Heart left ventricle (tissue), 16 donors: ENCODE data around the gene SPATS2L. TPM values are rescaled to one million over a fixed set of nuclear protein-coding genes. Genes with fewer than 3 reads are reported as not detected.

ENCODE experiments used
- ATAC-seq, 4 donors: fragments of 200-7000 bp; cut with Tn5 transposase; one replicate each; pipeline ENCODE4 v1.9.1; 2020 to 2022; ENCODE audit warnings: moderate library complexity in 4 of 4, mild to moderate bottlenecking in 3 of 4, moderate number of reproducible peaks in 1 of 4
- DNase-seq, 5 donors: peaks; one replicate each; pipeline ENCODE4 v3.0.0-alpha.2; 2020
- H3K27ac ChIP-seq, 12 donors: fragments of 200-600 bp; sonication (generic) in 4 of 12; one replicate each; pipeline versions ENCODE4 v1.5.0 to v1.8.0; 2016 to 2022; ENCODE audit warnings: mild to moderate bottlenecking in 2 of 12
- H3K27me3 ChIP-seq, 9 donors: fragments of 200-600 bp; sonication (generic) in 2 of 9; one replicate each; pipeline versions ENCODE4 v1.5.1 to v1.8.0; 2016 to 2022; ENCODE audit warnings: mild to moderate bottlenecking in 3 of 9
- H3K36me3 ChIP-seq, 9 donors: fragments of 200-600 bp; sonication (generic) in 2 of 9; one replicate each; pipeline versions ENCODE4 v1.5.0 to v1.8.0; 2018 to 2022; ENCODE audit warnings: mild to moderate bottlenecking in 2 of 9
- H3K4me1 ChIP-seq, 12 donors: fragments of 200-600 bp; sonication (generic) in 4 of 12; one replicate each; pipeline versions ENCODE4 v1.5.0 to v1.8.0; 2016 to 2022; ENCODE audit warnings: mild to moderate bottlenecking in 3 of 12
- H3K4me3 ChIP-seq, 12 donors: fragments of 200-600 bp; sonication (generic) in 4 of 12; one replicate each; pipeline versions ENCODE4 v1.5.0 to v1.8.0; 2017 to 2022; ENCODE audit warnings: mild to moderate bottlenecking in 9 of 12, moderate library complexity in 4 of 12
- H3K9me3 ChIP-seq, 12 donors: fragments of 200-600 bp; sonication (generic) in 4 of 12; one replicate each; pipeline versions ENCODE4 v1.5.0 to v1.8.0; 2016 to 2022; ENCODE audit warnings: mild to moderate bottlenecking in 1 of 12
- CTCF ChIP-seq, 12 donors: fragments of 200-600 bp; sonication (generic) in 4 of 12; IDR thresholded peaks; one replicate each; pipeline versions ENCODE4 v1.5.0 to v1.8.0; 2018 to 2022; ENCODE audit warnings: antibody characterized with exemption in 12 of 12, mild to moderate bottlenecking in 5 of 12
- POLR2A ChIP-seq, 2 donors: fragments of 450-650 bp; IDR thresholded peaks; one replicate each; pipeline ENCODE4 v1.6.1; 2017; ENCODE audit warnings: antibody characterized with exemption in 2 of 2, mild to moderate bottlenecking in 2 of 2, moderate library complexity in 2 of 2
- WGBS, 4 donors: extraction: QIAGEN DNeasy Blood & Tissue Kit in 2 of 4; methylation state at CpG; one replicate each; pipeline versions ENCODE4 v1.1.5 to v1.1.7; 2013 to 2018; 5-methylcytosine and 5-hydroxymethylcytosine counted together
- intact Hi-C, 10 donors: fragments of 100-400 bp; cut with DNase I; formaldehyde crosslinking; loops; one replicate each; pipeline versions ENCODE4 v1.11.1 to v1.14.2; 2022
- polyA plus RNA-seq, 2 donors: library from polyadenylated mRNA; stranded (reverse); fragments of 200-250 nt; gene quantifications; one replicate each; pipeline ENCODE4 v1.2.3, GENCODE V29; 2013
- total RNA-seq, 9 donors: library from RNA; depleted of rRNA in 2 of 9; stranded (reverse); fragments of >200 nt in 2 of 9; fragmentation: NEBNext Ultra II Directional in 3 of 9; extraction: Animal tissue kit (Norgen Biotek cat#: 25700) in 3 of 9; gene quantifications; one replicate each; pipeline versions ENCODE4 v1.1.0 to v1.2.4, GENCODE V29; 2016 to 2023
- donor health status: ischemic (EF 13 %, LVEDD 7.1; RV severe dilation, severe dysfunction).
- donor health status: healthy with polysubstance abuse.
- donor health status: DM: no; HTN: yes; CAD: no.
- donor health status: DM: no; HTN: no; CAD: no.
- donor health status: ischemic (EF 25% LVEDD 6.9; RV normal size, moderate dysfunction).
- donor health status: ischemic (EF 25% LVEDD 5.7; RV mildly dilated, moderate dysfunction).
- donor health status: healthy.
- donor health status: DM: yes; HTN: yes; CAD: no.
- donor health status: ischemic (EF 35%, LVEDD 5.7; RV mildly dilated, moderate dysfunction).
- donor health status: nonischemic (EF 11% LVEDD 7.7; RV severe dilation, severe dysfunction).
- donor health status: DM: yes; HTN: yes; CAD: no.
- donor health status: PGD.
- donor health status: ischemic (EF 29% LVEDD 5.4; RV normal size, mild dysfunction).
- donor health status: nonischemic (EF 23%, LVEDD 6.1; RV moderate dilation, normal function).

The SPATS2L gene
- total and polyA plus RNA-seq, 11 donors, result 34.9 to 177 (median 102) TPM

GRCh38 chr2:200397785-200398184 is 91.3 kb downstream of the SPATS2L start:
- Histone ChIP-seq H3K4me3 (no peak overlapping the region), H3K27ac (no peak overlapping the region), H3K4me1 (peaks cover 0 to 13% (median 2%) of the 10 kb centered on the region in 12 donors), H3K9me3 (no peaks in the 10 kb centered on the region), H3K27me3 (no peaks in the 10 kb centered on the region), H3K36me3 (no peaks in the 10 kb centered on the region)
- TF ChIP-seq POLR2A (IDR thresholded peaks at IDR 0.05), result no peak
- no peak for TF ChIP-seq CTCF (IDR thresholded peaks at IDR 0.05)
- DNase-seq (no peak), ATAC-seq (no peak)
- 74 to 79% (median 77%) methylated on average over 4 of the region's 4 CpGs for WGBS, 4 donors
- intact Hi-C loops, result no loop called here

GRCh38 chr2:200399046-200399445 is 92.6 kb downstream of the SPATS2L start:
- H3K4me3 ChIP-seq, result no peak overlapping the region
- TF ChIP-seq POLR2A (IDR thresholded peaks at IDR 0.05), result no peak
- TF ChIP-seq CTCF (IDR thresholded peaks at IDR 0.05), result no peak
- no peaks in the 10 kb centered on the region for H3K9me3 ChIP-seq
- H3K27ac ChIP-seq, result no peak overlapping the region
- no peaks in the 10 kb centered on the region for H3K36me3 ChIP-seq
- intact Hi-C loops, result no loop called here
- H3K27me3 ChIP-seq, result no peaks in the 10 kb centered on the region
- 90 to 100% (median 93%) methylated on average over 1 of the region's 1 CpG for WGBS, 4 donors
- DNase-seq (no peak), ATAC-seq (no peak)
- peaks cover 0 to 18% (median 2%) of the 10 kb centered on the region in 12 donors for H3K4me1 ChIP-seq

GRCh38 chr2:200399636-200400035 is 93.1 kb downstream of the SPATS2L start:
- 94 to 100% (median 98%) methylated on average over 1 of the region's 1 CpG for WGBS, 4 donors
- intact Hi-C loops, result no loop called here
- no peak overlapping the region for H3K4me3 ChIP-seq
- H3K36me3 ChIP-seq, result no peaks in the 10 kb centered on the region
- H3K4me1 ChIP-seq, result peaks cover 0 to 24% (median 3%) of the 10 kb centered on the region in 12 donors
- TF ChIP-seq CTCF (IDR thresholded peaks at IDR 0.05) (no peak), POLR2A (IDR thresholded peaks at IDR 0.05) (no peak)
- H3K27ac ChIP-seq, result no peak overlapping the region
- no peaks in the 10 kb centered on the region for H3K27me3 ChIP-seq
- no peak for ATAC-seq
- no peaks in the 10 kb centered on the region for H3K9me3 ChIP-seq
- DNase-seq, result no peak

- ATAC-seq, result no peak
These were observed 97.3 kb downstream of the SPATS2L start for GRCh38 chr2:200403814-200404213.

GRCh38 chr2:200404615-200405014 is 98.1 kb downstream of the SPATS2L start:
- no peaks in the 10 kb centered on the region for H3K36me3 ChIP-seq
- ATAC-seq (no peak), DNase-seq (no peak)
- H3K4me3 ChIP-seq, result no peak overlapping the region
- H3K27ac ChIP-seq, result peak overlapping the region in 1 of 12 donors; percentile 76
- intact Hi-C loops, result loop anchor here in 1 of 10 donors (5.0 kb wide), 1 partner anchor 97 kb away; the partner anchor contains the start of gene SPATS2L
- peaks cover 0 to 60% (median 27%) of the 10 kb centered on the region in 12 donors for H3K4me1 ChIP-seq
- WGBS, 4 donors, result 93 to 97% (median 95%) methylated on average over 4 of the region's 4 CpGs
- no peak for TF ChIP-seq POLR2A (IDR thresholded peaks at IDR 0.05)
- no peak for TF ChIP-seq CTCF (IDR thresholded peaks at IDR 0.05)
- no peaks in the 10 kb centered on the region for H3K27me3 ChIP-seq
- H3K9me3 ChIP-seq, result no peaks in the 10 kb centered on the region

More at GRCh38 chr2:200403814-200404213, 97.3 kb downstream of the SPATS2L start:
- no peaks in the 10 kb centered on the region for H3K9me3 ChIP-seq
- peaks cover 0 to 58% (median 27%) of the 10 kb centered on the region in 12 donors for H3K4me1 ChIP-seq
- H3K27me3 ChIP-seq, result no peaks in the 10 kb centered on the region
- no peak for TF ChIP-seq POLR2A (IDR thresholded peaks at IDR 0.05)
- peak overlapping the region in 1 of 12 donors; percentile 76 for H3K27ac ChIP-seq
- DNase-seq, result no peak
- H3K4me3 ChIP-seq, result no peak overlapping the region
- intact Hi-C loops, result no loop called here
- H3K36me3 ChIP-seq, result no peaks in the 10 kb centered on the region
- WGBS, 4 donors, result 85 to 92% (median 89%) methylated on average over 4 of the region's 4 CpGs
